ENCODE measurements around the gene SCAPER.

DNA sequence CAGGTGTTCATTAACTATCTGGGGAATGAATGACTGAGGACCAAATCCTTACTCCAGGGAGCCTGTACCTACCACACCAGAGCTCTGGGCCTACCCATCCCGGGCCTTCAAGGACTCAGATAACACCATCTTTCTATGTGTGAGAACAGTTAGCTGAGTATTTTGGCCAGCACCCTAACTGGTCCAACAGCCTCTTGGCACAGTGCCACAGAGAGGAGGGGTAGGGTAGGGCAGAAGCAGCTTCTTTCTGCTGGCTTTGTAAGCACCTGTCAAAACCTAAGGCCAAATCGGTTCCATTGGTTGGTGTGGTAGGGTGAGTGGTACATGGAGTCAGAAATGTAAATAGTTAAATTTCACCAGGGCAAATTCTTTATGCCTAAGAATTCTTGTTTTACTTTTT is 541.9 kb downstream of the SCAPER start:
- TF ChIP-seq PKNOX1 (IDR thresholded peaks at IDR 0.05): no peak
- TF ChIP-seq ELF4 (IDR thresholded peaks at IDR 0.05): no peak
- TF ChIP-seq TARDBP (IDR thresholded peaks at IDR 0.05): no peak

Measured in HEK293T (cell line).